ENCODE data around the gene CAMKK2.

CAMKK2 gene

GRCh38 chr12:121330195-121330594, 33.7 kb upstream of the CAMKK2 start:
- no peak overlapping the region for H2BK15ac ChIP-seq (ENCODE audit: low read depth, poor library complexity, severe bottlenecking)
- H3K14ac ChIP-seq (ENCODE audit: low read length in 2 of 2), result no peak overlapping the region
- H3K18ac ChIP-seq (ENCODE audit: low read depth in 1 of 2, low read length in 2 of 2), result no peak overlapping the region
- no peak overlapping the region for H2AFZ ChIP-seq (ENCODE audit: low read depth, low read length)
- H4K91ac ChIP-seq (ENCODE audit: low read length), result no peak overlapping the region
- H3K4me3 ChIP-seq (ENCODE audit: insufficient read depth in 1 of 2, low read depth in 1 of 2, low read length in 2 of 2), result no peak overlapping the region
- peaks cover 40 to 93% of the 10 kb centered on the region in 2 experiments for H3K36me3 ChIP-seq (ENCODE audit: control insufficient read depth in 1 of 2, insufficient read depth in 2 of 2, low read depth in 1 of 2, low read length in 2 of 2)
- H2BK5ac ChIP-seq (ENCODE audit: low read depth, low read length, poor library complexity, severe bottlenecking), result no peak overlapping the region
- no peaks in the 10 kb centered on the region for H3K9me3 ChIP-seq (ENCODE audit: control insufficient read depth, low read length)
- no peaks in the 10 kb centered on the region for H3K4me1 ChIP-seq (ENCODE audit: control insufficient read depth, insufficient read depth, low read depth, low read length)
- no peak overlapping the region for H3K9ac ChIP-seq (ENCODE audit: low read length)
- no peak overlapping the region for H3K4me2 ChIP-seq (ENCODE audit: low read length, poor library complexity, severe bottlenecking)
- H4K8ac ChIP-seq (ENCODE audit: low read length), result no peak overlapping the region
- no peak overlapping the region for H3K27ac ChIP-seq (ENCODE audit: low read length, poor library complexity, severe bottlenecking)
- no peak overlapping the region for H3K23ac ChIP-seq (ENCODE audit: low read length in 2 of 2)
- H3K27me3 ChIP-seq (ENCODE audit: control insufficient read depth in 1 of 2, insufficient read depth in 1 of 2, low read length in 2 of 2), result no peaks in the 10 kb centered on the region
- H2BK12ac ChIP-seq (ENCODE audit: low read length in 2 of 2), result no peak overlapping the region
- H3K4ac ChIP-seq (ENCODE audit: low read depth in 1 of 2, low read length in 2 of 2), result no peak overlapping the region
- peaks cover 18% of the 10 kb centered on the region for H3K79me1 ChIP-seq (replicated peaks; ENCODE audit: low read length, poor library complexity, severe bottlenecking)
- H2BK120ac ChIP-seq (ENCODE audit: low read depth, low read length), result no peak overlapping the region
- DNase-seq, result no peak
- 100% methylated on average over 3 of the region's 4 CpGs for WGBS
- H2AK5ac ChIP-seq (ENCODE audit: low read length, severe bottlenecking), result no peak overlapping the region

GRCh38 chr12:121328620-121329019, 32.1 kb upstream of the CAMKK2 start:
- Histone ChIP-seq H3K4me3 (ENCODE audit: insufficient read depth in 1 of 2, low read depth in 1 of 2, low read length in 2 of 2) (no peak overlapping the region), H2BK120ac (ENCODE audit: low read depth, low read length) (no peak overlapping the region), H2AFZ (ENCODE audit: low read depth, low read length) (no peak overlapping the region)

GRCh38 chr12:121326996-121327674, 30.6 kb upstream of the CAMKK2 start:
- Histone ChIP-seq H3K4me2 (ENCODE audit: low read length, poor library complexity, severe bottlenecking) (no peak overlapping the region), H3K27me3 (ENCODE audit: control insufficient read depth in 1 of 2, insufficient read depth in 1 of 2, low read length in 2 of 2) (no peaks in the 10 kb centered on the region)

More at GRCh38 chr12:121328620-121329019, 32.1 kb upstream of the CAMKK2 start:
- H3K79me1 ChIP-seq (replicated peaks; ENCODE audit: low read length, poor library complexity, severe bottlenecking), result peaks cover 17% of the 10 kb centered on the region
- no peak overlapping the region for H3K14ac ChIP-seq (ENCODE audit: low read length in 2 of 2)
- H2BK15ac ChIP-seq (ENCODE audit: low read depth, poor library complexity, severe bottlenecking), result no peak overlapping the region
- H3K23ac ChIP-seq (ENCODE audit: low read length in 2 of 2), result no peak overlapping the region
- H3K4ac ChIP-seq (ENCODE audit: low read depth in 1 of 2, low read length in 2 of 2), result no peak overlapping the region
- peaks cover 42 to 96% of the 10 kb centered on the region in 2 experiments for H3K36me3 ChIP-seq (ENCODE audit: control insufficient read depth in 1 of 2, insufficient read depth in 2 of 2, low read depth in 1 of 2, low read length in 2 of 2)
- H3K18ac ChIP-seq (ENCODE audit: low read depth in 1 of 2, low read length in 2 of 2), result no peak overlapping the region
- H2BK12ac ChIP-seq (ENCODE audit: low read length in 2 of 2), result no peak overlapping the region
- no peaks in the 10 kb centered on the region for H3K9me3 ChIP-seq (ENCODE audit: control insufficient read depth, low read length)
- WGBS, result 98% methylated on average over 3 of the region's 4 CpGs
- no peaks in the 10 kb centered on the region for H3K27me3 ChIP-seq (ENCODE audit: control insufficient read depth in 1 of 2, insufficient read depth in 1 of 2, low read length in 2 of 2)
- no peak overlapping the region for H3K9ac ChIP-seq (ENCODE audit: low read length)
- no peak overlapping the region for H2BK5ac ChIP-seq (ENCODE audit: low read depth, low read length, poor library complexity, severe bottlenecking)
- DNase-seq, result no peak
- H2AK5ac ChIP-seq (ENCODE audit: low read length, severe bottlenecking), result no peak overlapping the region
- H3K27ac ChIP-seq (ENCODE audit: low read length, poor library complexity, severe bottlenecking), result no peak overlapping the region
- H3K4me1 ChIP-seq (ENCODE audit: control insufficient read depth, insufficient read depth, low read depth, low read length), result no peaks in the 10 kb centered on the region
- no peak overlapping the region for H3K4me2 ChIP-seq (ENCODE audit: low read length, poor library complexity, severe bottlenecking)
- no peak overlapping the region for H4K91ac ChIP-seq (ENCODE audit: low read length)
- no peak overlapping the region for H4K8ac ChIP-seq (ENCODE audit: low read length)

GRCh38 chr12:121325922-121326396, 29.4 kb upstream of the CAMKK2 start:
- Histone ChIP-seq H3K36me3 (ENCODE audit: control insufficient read depth in 1 of 2, insufficient read depth in 2 of 2, low read depth in 1 of 2, low read length in 2 of 2) (peaks cover 42 to 83% of the 10 kb centered on the region in 2 experiments), H3K9me3 (ENCODE audit: control insufficient read depth, low read length) (no peaks in the 10 kb centered on the region), H3K27me3 (ENCODE audit: control insufficient read depth in 1 of 2, insufficient read depth in 1 of 2, low read length in 2 of 2) (no peaks in the 10 kb centered on the region), H2BK12ac (ENCODE audit: low read length in 2 of 2) (no peak overlapping the region), H2BK120ac (ENCODE audit: low read depth, low read length) (no peak overlapping the region), H4K8ac (ENCODE audit: low read length) (no peak overlapping the region), H2BK5ac (ENCODE audit: low read depth, low read length, poor library complexity, severe bottlenecking) (no peak overlapping the region), H3K79me1 (replicated peaks; ENCODE audit: low read length, poor library complexity, severe bottlenecking) (peaks cover 17% of the 10 kb centered on the region), H3K14ac (ENCODE audit: low read length in 2 of 2) (no peak overlapping the region), H3K4me3 (ENCODE audit: insufficient read depth in 1 of 2, low read depth in 1 of 2, low read length in 2 of 2) (no peak overlapping the region), H3K4ac (ENCODE audit: low read depth in 1 of 2, low read length in 2 of 2) (no peak overlapping the region), H3K4me1 (ENCODE audit: control insufficient read depth, insufficient read depth, low read depth, low read length) (no peaks in the 10 kb centered on the region), H3K27ac (ENCODE audit: low read length, poor library complexity, severe bottlenecking) (no peak overlapping the region), H3K23ac (ENCODE audit: low read length in 2 of 2) (no peak overlapping the region), H3K18ac (ENCODE audit: low read depth in 1 of 2, low read length in 2 of 2) (no peak overlapping the region), H2AFZ (ENCODE audit: low read depth, low read length) (no peak overlapping the region), H2BK15ac (ENCODE audit: low read depth, poor library complexity, severe bottlenecking) (no peak overlapping the region), H2AK5ac (ENCODE audit: low read length, severe bottlenecking) (no peak overlapping the region), H3K4me2 (ENCODE audit: low read length, poor library complexity, severe bottlenecking) (no peak overlapping the region), H4K91ac (ENCODE audit: low read length) (no peak overlapping the region), H3K9ac (ENCODE audit: low read length) (no peak overlapping the region)
- 76% methylated on average over 3 of the region's 5 CpGs for WGBS
- no peak for DNase-seq

More at GRCh38 chr12:121326996-121327674, 30.6 kb upstream of the CAMKK2 start:
- H3K4me1 ChIP-seq (ENCODE audit: control insufficient read depth, insufficient read depth, low read depth, low read length), result no peaks in the 10 kb centered on the region
- no peak overlapping the region for H3K18ac ChIP-seq (ENCODE audit: low read depth in 1 of 2, low read length in 2 of 2)
- H2BK5ac ChIP-seq (ENCODE audit: low read depth, low read length, poor library complexity, severe bottlenecking), result no peak overlapping the region
- WGBS, result 97% methylated on average over 21 of the region's 21 CpGs
- H4K91ac ChIP-seq (ENCODE audit: low read length), result no peak overlapping the region
- DNase-seq, result no peak
- H3K14ac ChIP-seq (ENCODE audit: low read length in 2 of 2), result no peak overlapping the region
- no peak overlapping the region for H3K9ac ChIP-seq (ENCODE audit: low read length)
- no peak overlapping the region for H3K4ac ChIP-seq (ENCODE audit: low read depth in 1 of 2, low read length in 2 of 2)
- H2BK15ac ChIP-seq (ENCODE audit: low read depth, poor library complexity, severe bottlenecking), result no peak overlapping the region
- no peak overlapping the region for H3K27ac ChIP-seq (ENCODE audit: low read length, poor library complexity, severe bottlenecking)
- H3K79me1 ChIP-seq (replicated peaks; ENCODE audit: low read length, poor library complexity, severe bottlenecking), result peaks cover 19% of the 10 kb centered on the region
- peaks cover 45 to 94% of the 10 kb centered on the region in 2 experiments for H3K36me3 ChIP-seq (ENCODE audit: control insufficient read depth in 1 of 2, insufficient read depth in 2 of 2, low read depth in 1 of 2, low read length in 2 of 2)
- H4K8ac ChIP-seq (ENCODE audit: low read length), result no peak overlapping the region
- H2AK5ac ChIP-seq (ENCODE audit: low read length, severe bottlenecking), result no peak overlapping the region
- H2AFZ ChIP-seq (ENCODE audit: low read depth, low read length), result no peak overlapping the region
- H3K4me3 ChIP-seq (ENCODE audit: insufficient read depth in 1 of 2, low read depth in 1 of 2, low read length in 2 of 2), result no peak overlapping the region
- H2BK120ac ChIP-seq (ENCODE audit: low read depth, low read length), result no peak overlapping the region
- H3K23ac ChIP-seq (ENCODE audit: low read length in 2 of 2), result no peak overlapping the region
- H2BK12ac ChIP-seq (ENCODE audit: low read length in 2 of 2), result no peak overlapping the region
- no peaks in the 10 kb centered on the region for H3K9me3 ChIP-seq (ENCODE audit: control insufficient read depth, low read length)

All from mesenchymal stem cell (in vitro differentiated cells and primary cell).